GF-D8 (cell line): ENCODE data around the gene FAM72B.
"Not testable (repeated sequence)": the region's sequence is repeated elsewhere in the genome, so short reads cannot be mapped to it uniquely, and the experiment has no call there.

ENCODE experiments used
- DNase-seq: peaks from one replicate; lab custom pipeline; 2025; lab: John Stamatoyannopoulos, UW

Gene FAM72B

DNA sequence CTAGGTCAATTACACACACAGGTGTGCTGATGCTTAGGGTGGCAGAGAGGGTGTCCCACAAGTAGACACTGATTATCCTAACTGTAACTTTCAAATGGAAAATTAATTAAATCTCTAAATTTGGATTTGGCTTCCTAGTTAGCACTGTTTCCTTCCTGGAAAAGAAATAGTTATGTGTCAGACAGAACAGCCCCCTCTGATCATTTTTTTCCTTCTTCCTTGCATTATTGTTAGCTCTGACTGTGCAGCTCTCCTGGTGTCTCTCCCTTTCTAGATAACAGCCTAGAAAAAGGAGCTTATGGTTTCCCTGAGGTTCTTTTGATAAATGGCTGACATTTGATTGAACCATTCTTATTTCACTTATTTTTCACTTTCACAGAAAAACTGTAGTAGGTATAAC lies 31.4 kb downstream of the FAM72B start:
- not testable (repeated sequence) for DNase-seq

DNA sequence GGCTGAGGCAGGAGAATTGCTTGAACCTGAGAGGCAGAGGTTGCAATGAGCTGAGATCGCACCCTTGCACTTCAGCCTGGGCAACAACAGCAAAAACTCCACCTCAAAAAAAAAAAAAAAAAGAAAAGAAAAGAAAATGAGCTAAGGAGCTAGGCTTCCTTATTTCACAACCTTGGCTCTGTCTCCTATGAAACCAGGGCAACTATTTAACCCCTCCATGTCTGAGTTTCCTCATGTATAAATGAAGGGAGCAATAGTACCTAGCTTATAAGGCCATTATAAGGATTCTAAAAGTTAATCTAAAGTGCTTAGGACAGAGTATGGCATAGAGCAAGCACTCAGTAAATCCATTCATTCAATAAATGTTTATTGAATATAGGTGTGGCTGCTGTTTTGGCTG lies 32.8 kb downstream of the FAM72B start:
- DNase-seq, result not testable (repeated sequence)

DNA sequence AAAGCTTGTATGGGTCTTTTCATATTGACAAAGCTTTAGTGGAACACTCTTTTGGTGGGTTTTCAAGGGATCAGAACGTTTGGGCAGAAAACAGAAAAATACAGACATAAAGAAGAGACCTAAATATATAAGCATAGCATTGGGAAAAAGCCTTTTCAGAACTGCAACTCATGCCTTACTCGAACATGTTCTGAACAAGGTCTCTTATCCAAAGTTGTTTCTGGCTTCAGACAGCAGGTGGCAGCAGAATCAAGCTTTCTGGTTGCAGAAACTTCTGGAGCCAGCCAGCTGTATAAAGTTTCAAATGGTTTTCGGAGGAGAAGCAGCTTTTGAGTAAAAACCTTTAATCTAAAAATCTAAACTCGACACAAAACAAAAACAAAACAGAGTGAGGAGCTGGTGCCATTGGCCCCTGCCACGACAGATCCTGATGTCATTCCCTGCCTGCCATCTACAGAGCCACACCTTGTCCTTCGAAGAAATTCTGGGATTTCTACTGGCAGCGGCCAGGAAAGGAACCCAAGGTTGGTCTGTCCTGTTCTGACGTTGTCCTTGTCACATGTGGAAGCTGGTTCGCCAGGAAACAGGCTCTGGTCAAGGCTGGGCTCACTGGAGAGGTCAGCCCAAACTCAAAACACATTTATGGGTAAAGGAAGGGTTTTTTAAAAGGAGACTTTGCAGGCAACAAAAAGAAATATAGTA lies 35.5 kb downstream of the FAM72B start:
- not testable (repeated sequence) for DNase-seq

DNA sequence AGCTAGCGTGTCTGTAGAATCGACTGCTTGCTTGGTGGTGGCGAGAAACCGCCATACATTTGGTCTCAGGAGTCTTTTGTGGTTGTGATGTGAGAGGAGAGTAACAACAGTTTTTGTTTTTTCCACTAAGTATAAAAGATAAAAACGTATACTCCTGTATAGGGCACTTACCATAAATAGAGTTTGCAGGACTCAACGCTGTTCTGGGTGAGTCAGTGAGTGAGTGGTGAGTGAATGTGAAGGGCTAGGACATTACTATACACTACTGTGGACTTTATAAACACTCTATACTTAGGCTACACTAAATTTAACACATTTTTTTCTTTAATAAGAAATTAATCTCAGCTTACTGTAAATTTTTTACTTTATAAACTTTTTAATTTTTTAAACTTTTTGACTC lies 43.7 kb downstream of the FAM72B start:
- not testable (repeated sequence) for DNase-seq

DNA sequence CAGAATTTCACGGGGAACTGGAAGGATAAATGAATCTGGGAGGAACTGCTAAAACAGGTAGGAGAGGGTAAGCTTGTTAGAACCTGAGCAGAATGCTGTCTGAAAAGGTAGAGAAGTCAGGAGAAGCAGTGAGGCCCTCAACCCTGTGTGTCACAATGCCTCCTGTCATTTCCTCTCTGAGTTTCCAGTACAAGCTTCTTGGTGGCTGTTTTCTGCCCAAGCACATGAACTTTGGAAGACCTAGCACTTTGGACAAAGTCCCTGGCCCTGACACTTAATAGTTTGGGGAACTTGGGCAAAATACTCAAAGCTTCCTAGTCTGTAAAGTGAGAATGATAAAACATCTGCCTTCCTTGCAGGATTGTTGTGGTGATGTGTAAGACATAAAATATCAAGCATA lies 52.6 kb downstream of the FAM72B start:
- not testable (repeated sequence) for DNase-seq

DNA sequence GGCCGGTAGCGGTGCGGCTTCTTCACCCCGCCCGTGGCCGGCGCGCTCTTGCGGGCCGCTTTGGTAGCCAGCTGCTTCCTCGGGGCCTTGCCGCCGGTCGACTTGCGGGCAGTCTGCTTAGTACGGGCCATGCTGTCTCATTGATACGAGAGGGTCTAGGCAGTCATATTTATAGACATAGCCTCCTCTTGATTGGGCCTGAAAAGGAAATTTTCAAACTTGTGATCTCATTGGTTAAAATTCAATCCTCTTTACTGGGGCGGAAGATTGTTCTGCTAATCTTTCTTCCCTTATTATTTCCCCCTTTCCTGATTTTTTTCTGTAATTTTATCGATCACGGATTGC lies 65.7 kb downstream of the FAM72B start:
- DNase-seq, result not testable (repeated sequence)
